GM12874 (cell line): ENCODE measurements around the gene HGS.

Source experiments
- TF ChIP-seq, protein P1 (sequence below): IDR thresholded peaks from 2 replicates; pipeline ENCODE4 v1.5.1; 2011; ENCODE audit warnings: low read depth, mild to moderate bottlenecking, control low read depth, low read length, moderate library complexity; ENCODE audit not compliant: insufficient read depth

The HGS gene

DNA sequence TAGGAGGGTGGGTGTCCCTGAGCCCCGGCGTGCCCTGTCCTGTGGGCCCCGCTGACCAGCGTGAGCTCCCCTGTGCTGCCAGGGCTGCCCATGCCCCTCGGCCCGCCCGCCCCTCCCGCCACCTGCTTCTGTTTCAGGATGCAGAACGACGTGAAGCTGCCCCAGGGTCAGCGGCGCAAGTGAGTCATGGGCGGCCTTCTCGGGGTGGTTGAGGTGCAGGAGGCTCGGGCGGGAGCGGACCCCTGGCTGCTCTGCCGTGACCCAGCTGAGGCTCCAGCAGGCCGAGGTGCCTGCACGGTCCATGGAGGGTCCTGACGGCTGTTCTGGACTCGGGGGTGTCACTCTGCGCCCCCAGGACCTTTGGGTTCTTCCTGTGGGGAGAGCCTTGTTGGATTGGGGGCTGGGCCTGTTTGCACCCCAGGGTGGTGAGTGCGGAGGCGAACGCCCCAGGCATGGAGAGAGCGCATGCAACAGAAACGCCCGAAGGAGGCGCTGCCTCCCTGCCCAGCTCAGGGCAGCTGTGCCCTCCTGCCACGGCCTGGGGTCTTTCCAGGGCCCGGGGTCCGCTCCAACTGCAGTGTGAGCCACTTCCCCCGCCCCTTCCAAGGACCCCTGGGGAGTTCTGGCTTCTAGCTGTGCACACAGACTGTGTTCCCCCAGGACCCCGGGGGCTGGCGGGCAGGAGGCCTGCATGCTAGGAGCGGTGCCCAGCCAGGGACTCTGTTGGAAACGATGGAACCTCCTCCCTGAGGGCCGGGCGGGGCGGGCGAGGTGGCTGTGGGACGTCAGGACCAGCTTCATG lies 32.3 kb downstream of the HGS start:
- TF ChIP-seq, protein P1, sequence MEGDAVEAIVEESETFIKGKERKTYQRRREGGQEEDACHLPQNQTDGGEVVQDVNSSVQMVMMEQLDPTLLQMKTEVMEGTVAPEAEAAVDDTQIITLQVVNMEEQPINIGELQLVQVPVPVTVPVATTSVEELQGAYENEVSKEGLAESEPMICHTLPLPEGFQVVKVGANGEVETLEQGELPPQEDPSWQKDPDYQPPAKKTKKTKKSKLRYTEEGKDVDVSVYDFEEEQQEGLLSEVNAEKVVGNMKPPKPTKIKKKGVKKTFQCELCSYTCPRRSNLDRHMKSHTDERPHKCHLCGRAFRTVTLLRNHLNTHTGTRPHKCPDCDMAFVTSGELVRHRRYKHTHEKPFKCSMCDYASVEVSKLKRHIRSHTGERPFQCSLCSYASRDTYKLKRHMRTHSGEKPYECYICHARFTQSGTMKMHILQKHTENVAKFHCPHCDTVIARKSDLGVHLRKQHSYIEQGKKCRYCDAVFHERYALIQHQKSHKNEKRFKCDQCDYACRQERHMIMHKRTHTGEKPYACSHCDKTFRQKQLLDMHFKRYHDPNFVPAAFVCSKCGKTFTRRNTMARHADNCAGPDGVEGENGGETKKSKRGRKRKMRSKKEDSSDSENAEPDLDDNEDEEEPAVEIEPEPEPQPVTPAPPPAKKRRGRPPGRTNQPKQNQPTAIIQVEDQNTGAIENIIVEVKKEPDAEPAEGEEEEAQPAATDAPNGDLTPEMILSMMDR, result no peak

DNA sequence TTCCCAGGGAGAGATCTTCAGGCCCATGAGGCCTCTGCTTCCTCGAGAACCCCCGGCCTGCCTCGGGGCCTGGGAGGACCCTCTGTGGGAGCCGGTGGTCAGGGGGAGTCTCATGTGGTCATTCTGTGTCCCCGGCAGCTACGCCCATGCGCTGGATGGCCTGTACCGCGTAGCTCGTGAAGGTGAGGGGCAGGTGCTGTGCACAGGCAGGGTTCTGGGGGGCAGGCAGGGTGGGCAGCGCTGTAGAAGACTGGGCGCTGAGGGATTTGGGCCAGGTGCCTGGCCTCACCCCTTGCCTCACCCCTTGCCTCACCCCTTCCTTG lies 32.8 kb downstream of the HGS start:
- TF ChIP-seq, protein P1, result no peak

DNA sequence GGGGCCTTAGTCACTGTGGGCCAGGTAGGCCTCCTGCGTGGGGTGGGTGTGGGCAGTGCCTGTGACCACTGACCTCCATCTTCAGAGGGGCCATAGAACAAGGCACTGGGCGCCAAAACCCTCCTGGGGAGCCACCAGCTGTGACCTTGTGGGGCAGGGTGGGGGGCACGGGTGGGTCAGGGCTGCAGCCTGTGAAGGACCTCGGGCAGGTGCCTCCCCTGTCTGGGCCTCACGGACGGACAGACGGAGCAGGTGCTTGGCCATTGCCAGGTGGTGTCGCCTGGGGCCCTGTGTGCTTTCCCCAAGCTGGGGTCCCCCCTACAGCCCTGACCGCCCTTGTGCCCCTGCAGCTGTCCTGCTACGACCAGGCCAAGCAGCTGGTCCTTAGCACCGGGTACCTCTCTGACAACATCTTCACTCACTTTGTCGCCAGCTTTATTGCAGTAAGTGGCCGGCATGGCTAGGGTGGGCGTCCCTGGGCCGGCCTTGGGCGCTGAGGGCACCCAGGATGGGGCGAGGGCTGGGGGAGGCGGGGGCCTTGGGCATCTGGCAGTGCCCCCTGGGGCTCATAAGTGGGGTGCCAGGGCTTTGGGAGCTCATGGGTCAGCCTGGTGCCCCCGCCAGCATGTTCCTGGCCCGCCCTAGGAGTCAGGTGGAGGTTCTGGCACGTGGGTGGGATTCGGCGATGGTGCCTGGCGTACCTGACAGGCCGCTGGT lies 33.4 kb downstream of the HGS start:
- TF ChIP-seq, protein P1, result no peak

DNA sequence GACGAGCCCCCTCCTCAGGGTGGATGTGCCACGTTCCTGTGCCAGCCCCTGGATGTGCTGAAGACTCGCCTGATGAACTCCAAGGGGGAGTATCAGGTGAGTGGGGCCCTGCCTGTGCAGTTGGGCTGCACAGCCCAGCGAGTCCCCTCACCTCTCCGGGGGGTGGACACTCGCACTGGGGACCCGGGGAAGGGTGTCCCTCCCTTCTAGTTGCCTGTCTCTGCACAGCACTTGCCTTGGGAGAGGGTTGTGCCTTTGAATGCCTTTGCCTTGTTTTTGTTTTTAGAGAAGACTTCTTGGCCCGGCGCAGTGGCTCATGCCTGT lies 33.9 kb downstream of the HGS start:
- TF ChIP-seq, protein P1, result no peak

DNA sequence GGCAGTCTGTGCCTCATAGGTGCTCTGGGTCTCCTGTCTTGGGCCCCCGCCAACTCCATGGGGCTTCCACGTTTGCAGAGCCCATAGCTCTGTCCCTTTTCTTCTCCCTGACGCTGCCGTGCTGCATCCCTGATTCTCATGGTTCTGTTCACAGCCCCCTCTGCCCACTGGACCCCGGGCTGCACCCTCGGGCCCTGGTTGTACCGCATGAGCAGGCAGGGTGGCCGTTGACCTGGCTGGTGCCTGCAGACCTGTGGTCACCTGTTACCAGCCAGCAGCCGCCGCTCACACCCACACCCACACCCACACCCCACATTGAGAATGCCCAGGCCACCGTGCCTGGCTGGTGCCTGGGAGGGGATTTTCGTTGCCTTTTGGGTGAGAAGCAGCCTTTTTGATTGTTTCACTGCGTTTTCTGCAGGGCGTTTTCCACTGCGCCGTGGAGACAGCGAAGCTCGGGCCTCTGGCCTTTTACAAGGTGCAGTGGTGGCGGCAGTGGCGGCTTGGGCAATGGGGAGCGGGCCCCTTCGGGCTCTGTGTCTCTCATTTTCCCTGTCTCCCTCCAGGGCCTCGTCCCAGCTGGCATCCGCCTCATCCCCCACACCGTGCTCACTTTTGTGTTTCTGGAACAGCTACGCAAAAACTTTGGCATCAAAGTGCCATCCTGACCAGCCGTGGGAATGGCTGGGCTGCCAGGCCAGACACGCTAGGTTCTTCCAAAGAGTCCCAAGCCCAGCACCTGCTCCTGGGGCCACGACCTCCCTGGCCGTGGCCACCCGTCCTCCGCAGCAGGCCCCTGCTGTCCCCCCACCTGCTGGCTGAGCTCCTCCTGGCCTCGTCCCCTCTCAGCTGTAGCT lies 35.8 kb downstream of the HGS start:
- TF ChIP-seq, protein P1, result no peak

DNA sequence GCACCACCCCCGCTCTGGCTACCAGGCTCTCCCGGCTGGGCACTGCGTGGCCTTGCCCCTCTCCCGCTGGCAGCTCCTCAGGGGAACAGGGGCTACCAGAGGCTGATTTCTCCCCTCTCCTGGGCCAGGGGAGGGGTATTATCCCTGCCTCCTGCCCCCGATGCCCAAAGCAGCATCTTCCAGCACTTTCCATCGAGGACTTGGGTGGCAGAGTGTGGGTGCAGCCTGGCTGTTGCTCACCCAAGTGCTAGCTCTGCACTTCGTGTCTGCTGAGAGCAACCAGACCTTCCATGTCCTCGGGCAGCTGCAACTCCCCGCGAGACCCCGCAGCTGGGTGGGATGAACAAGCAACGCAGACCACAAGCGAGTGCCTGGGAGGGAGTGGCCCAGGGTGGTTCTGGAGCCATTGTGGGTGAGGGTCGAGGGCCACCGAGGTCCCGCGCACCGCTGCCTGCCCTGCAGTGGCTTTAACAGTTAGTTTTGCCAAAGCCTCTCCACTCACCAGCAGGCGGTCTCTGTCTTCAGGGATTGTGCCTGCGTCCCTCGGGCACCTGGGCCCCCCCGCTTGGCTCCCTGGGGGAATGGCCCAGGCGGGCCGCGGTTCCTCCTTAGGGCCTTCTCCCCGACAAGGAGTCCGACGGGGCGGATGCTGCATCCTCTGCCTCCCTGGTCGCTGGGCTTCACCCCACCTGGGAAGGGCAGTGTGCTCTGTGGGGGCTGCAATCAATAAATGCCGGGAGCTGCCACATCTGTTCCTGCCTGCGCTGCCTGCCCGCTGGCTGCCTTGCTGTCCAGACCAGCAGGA lies 36.7 kb downstream of the HGS start:
- TF ChIP-seq, protein P1, result no peak
